RWPE2 (cell line): Measurements from ENCODE around the gene KCNMB2.

ENCODE experiments used
- ATAC-seq: fragments of 200-7000 bp; cut with Tn5 transposase; 3 replicates; pipeline ENCODE4 v1.9.1; 2021; ENCODE audit warnings: low read depth
- DNase-seq: peaks from one replicate; pipeline ENCODE4 v3.0.0-alpha.2; 2020; ENCODE audit warnings: low spot score
- H3K27ac ChIP-seq: fragments of 450-650 bp; 2 replicates; pipeline ENCODE4 v1.5.1; 2017; ENCODE audit warnings: mild to moderate bottlenecking; ENCODE audit not compliant: poor library complexity, severe bottlenecking
- H3K27me3 ChIP-seq: fragments of 250-450 bp; sonication (Bioruptor Pico); 2 replicates; pipeline ENCODE4 v1.5.1; 2021; ENCODE audit warnings: mild to moderate bottlenecking, moderate library complexity; ENCODE audit not compliant: insufficient read depth, poor library complexity, severe bottlenecking
- H3K36me3 ChIP-seq: fragments of 250-450 bp; sonication (Bioruptor Pico); 2 replicates; pipeline ENCODE4 v1.5.1; 2020; ENCODE audit warnings: low read depth, mild to moderate bottlenecking, moderate library complexity
- H3K4me1 ChIP-seq: fragments of 250-450 bp; sonication (Bioruptor Pico); 2 replicates; pipeline ENCODE4 v1.5.1; 2021; ENCODE audit warnings: mild to moderate bottlenecking, moderate library complexity; ENCODE audit not compliant: insufficient read depth, poor library complexity, severe bottlenecking
- H3K4me3 ChIP-seq: fragments of 250-450 bp; sonication (Bioruptor Pico); 2 replicates; pipeline ENCODE4 v1.5.1; 2021; ENCODE audit warnings: mild to moderate bottlenecking, moderate library complexity; ENCODE audit not compliant: severe bottlenecking
- H3K9me3 ChIP-seq: fragments of 250-450 bp; sonication (Bioruptor Pico); 2 replicates; pipeline ENCODE4 v1.5.1; 2021; ENCODE audit warnings: mild to moderate bottlenecking, moderate library complexity; ENCODE audit not compliant: severe bottlenecking
- CTCF ChIP-seq: fragments of 450-650 bp; IDR thresholded peaks from one replicate; pipeline ENCODE4 v1.5.1; 2017; ENCODE audit warnings: mild to moderate bottlenecking, moderate library complexity; ENCODE audit not compliant: poor library complexity, severe bottlenecking

Gene KCNMB2

GRCh38 chr3:178810181-178810580 lies 273.9 kb downstream of the KCNMB2 start:
- no peaks in the 10 kb centered on the region for H3K27me3 ChIP-seq
- H3K36me3 ChIP-seq = no peaks in the 10 kb centered on the region
- DNase-seq (no peak), ATAC-seq (no peak)
- no peak overlapping the region for H3K4me3 ChIP-seq
- H3K4me1 ChIP-seq = no peaks in the 10 kb centered on the region
- no peak overlapping the region for H3K27ac ChIP-seq
- H3K9me3 ChIP-seq = no peaks in the 10 kb centered on the region
- no peak for TF ChIP-seq CTCF

- H3K27ac ChIP-seq = no peak overlapping the region
- no peak for DNase-seq
- no peak for TF ChIP-seq CTCF
- H3K4me3 ChIP-seq = no peak overlapping the region
- H3K4me1 ChIP-seq = no peaks in the 10 kb centered on the region
- no peak for ATAC-seq
- H3K27me3 ChIP-seq = no peaks in the 10 kb centered on the region
- no peaks in the 10 kb centered on the region for H3K9me3 ChIP-seq
- H3K36me3 ChIP-seq = no peaks in the 10 kb centered on the region
Observed at GRCh38 chr3:178822722-178823121, 286.5 kb downstream of the KCNMB2 start.

- no peaks in the 10 kb centered on the region for H3K4me1 ChIP-seq
- ATAC-seq (no peak), DNase-seq (no peak)
- no peaks in the 10 kb centered on the region for H3K36me3 ChIP-seq
- H3K9me3 ChIP-seq = no peaks in the 10 kb centered on the region
- no peaks in the 10 kb centered on the region for H3K27me3 ChIP-seq
- TF ChIP-seq CTCF = no peak
- H3K4me3 ChIP-seq = no peak overlapping the region
- H3K27ac ChIP-seq = no peak overlapping the region
Observed at GRCh38 chr3:178823150-178823549, 286.9 kb downstream of the KCNMB2 start.

GRCh38 chr3:178823591-178824246 lies 287.5 kb downstream of the KCNMB2 start:
- DNase-seq = no peak
- Histone ChIP-seq H3K4me3 (no peak overlapping the region), H3K9me3 (no peaks in the 10 kb centered on the region), H3K27me3 (no peaks in the 10 kb centered on the region), H3K27ac (no peak overlapping the region), H3K4me1 (no peaks in the 10 kb centered on the region), H3K36me3 (no peaks in the 10 kb centered on the region)
- ATAC-seq = no peak
- no peak for TF ChIP-seq CTCF

- no peaks in the 10 kb centered on the region for H3K36me3 ChIP-seq
- no peak overlapping the region for H3K27ac ChIP-seq
- no peak for ATAC-seq
- no peak overlapping the region for H3K4me3 ChIP-seq
- TF ChIP-seq CTCF = no peak
- no peaks in the 10 kb centered on the region for H3K27me3 ChIP-seq
- DNase-seq = no peak
- no peaks in the 10 kb centered on the region for H3K4me1 ChIP-seq
- H3K9me3 ChIP-seq = no peaks in the 10 kb centered on the region
Observed at GRCh38 chr3:178826435-178827123, 290.3 kb downstream of the KCNMB2 start.
